Activated naive CD4-positive, alpha-beta T cell (primary cell): ENCODE measurements around the gene CSF2.

Experiments used
- DNase-seq, 4 experiments: peaks; one replicate each; lab custom pipeline; 2025; lab: John Stamatoyannopoulos, UW

The CSF2 gene

DNA sequence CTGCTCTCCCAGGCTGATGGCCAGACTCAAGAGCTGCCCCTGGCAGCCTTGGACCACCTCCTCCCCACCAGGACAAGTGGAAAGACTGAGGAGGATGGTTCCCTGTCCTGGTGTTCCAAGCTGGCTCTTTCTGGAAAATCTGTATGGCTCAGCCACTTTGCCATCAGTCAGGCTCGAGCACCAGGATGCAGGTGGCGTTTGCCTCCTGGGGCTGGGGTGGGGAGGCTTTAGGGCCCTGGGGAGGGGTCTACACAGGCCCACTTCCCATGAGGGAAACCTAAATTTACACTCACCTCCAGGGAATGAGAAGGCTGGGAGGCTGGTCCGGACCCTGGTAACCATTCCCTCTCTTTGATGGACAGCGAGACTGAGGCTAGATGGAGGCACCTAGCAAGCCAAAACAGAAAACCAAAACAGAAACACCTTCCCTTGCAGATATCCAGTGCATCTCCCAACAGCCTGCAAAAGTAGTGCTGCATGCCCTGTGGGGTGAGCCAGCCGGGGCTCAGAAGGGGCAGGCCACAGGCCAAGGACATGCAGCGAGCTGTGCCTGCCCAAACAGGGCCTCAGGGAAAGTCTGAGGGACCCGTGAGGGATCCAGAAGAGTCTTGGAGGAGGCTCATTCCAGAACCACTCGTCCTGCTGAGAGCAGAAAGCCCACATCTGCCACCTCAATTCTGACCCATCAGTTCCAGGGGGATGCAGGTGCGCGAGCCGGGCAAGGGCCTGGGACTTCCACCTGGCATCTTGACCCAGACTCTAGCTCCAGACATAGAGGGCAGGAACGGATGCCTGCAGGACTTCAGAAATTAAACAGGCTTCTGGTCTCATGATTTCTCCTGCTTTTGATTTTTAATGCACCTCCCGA is 5.4 kb upstream of the CSF2 start:
- DNase-seq = no peak

DNA sequence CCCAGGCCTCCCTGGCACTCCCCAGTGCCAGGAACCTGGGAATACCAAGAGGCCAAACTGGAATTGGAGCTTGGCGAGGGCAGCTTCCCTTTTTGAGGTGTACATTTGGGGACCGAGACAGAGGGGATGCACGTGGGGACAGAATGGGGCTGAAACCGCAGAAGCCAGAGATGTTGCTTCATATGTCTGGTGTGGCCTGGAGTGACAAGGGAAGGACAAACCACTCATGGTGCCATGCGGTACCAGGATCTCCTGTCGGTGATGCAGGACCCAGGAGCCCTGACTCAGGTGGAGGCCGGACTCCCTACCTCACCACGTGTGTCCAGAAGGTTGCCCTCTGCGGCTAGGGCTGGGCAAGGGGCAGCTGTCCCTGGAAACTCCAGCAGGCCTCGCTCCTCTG is 4.0 kb upstream of the CSF2 start:
- no peak for DNase-seq

GRCh38 chr5:132069994-132070393 is 3.6 kb upstream of the CSF2 start:
- DNase-seq = no peak

DNA sequence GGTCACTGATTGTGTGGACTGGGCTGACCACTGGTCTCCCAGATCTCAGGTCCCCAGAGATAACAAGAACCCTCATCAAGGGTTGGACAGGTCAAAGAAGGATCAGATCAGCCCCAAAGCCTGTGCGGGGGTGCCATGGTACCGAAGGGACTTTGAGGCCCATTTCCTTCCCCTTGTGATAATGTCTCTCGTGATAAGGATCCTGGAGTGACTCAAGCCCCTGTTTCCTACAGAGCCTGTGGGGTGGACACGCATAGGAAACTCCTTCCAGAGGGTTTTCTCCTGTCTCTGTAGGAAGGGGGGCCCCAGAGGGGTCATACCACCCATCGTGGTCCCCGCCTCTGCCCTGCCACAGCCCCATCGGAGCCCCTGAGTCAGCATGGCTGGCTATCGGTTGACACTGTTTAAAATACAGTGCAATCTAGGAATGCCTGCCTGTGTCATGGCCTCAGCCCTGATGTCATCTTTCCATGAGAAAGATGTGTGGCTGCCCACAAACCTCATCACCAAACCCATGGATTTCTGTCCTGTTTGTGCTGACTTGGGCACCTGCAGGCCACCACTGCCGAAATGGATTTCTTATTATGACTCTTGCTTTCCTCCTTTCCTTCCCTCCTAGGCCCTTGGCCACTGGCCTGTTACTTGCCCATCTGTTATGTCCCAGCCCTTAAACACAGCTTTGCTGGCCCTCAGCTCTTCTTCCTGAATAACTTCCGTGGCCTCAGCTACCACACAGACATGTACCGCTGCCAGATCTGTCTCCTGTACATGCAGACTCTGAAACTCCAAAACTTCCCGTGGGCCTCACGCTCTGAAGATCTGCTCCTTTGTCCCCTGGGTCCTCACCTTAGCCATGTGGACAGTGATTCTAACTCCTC is 2.9 kb upstream of the CSF2 start:
- DNase-seq = no peak

DNA sequence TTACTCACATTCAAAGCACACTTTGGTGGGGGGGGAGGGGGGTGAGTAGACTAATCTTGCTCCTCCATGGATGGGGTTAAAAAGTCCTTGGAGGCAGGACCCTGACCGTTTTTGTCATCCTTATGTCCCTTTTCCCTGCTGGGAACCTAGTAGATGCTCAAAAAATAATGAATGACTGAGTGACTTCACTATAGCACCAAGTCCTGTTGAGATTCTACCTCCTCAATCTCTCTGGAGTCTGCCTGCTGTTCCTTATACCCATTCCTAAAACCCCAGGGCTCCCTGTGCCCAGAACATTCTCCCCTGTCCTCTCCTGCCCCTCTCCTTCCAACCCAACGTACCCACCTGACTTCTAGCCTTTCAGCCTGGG is 2.3 kb upstream of the CSF2 start:
- no peak for DNase-seq

DNA sequence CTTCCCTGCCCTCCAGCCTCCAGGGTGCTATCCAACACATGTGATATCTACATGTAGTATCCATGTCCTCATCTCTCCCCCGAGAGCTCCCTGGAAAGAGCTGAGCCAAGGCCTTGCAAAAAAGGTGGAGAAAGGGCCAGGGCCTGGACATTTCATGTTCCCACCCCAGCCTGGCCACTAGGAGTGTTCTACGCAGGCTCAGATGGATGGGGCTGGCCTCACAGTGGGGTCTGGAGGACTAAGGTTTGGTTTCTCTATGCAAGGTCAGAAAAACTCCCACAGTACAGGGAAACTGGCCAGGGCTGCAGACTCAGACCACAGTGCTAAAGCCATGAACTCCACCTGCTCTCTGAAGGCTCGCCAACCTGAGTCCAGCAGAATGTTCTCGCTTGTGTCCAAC is 1.5 kb upstream of the CSF2 start:
- no peak for DNase-seq

GRCh38 chr5:132072528-132072927 is 1.1 kb upstream of the CSF2 start:
- no peak for DNase-seq

- DNase-seq = no peak
Measured at GRCh38 chr5:132074091-132074771, 642 bp downstream of the CSF2 start.

DNA sequence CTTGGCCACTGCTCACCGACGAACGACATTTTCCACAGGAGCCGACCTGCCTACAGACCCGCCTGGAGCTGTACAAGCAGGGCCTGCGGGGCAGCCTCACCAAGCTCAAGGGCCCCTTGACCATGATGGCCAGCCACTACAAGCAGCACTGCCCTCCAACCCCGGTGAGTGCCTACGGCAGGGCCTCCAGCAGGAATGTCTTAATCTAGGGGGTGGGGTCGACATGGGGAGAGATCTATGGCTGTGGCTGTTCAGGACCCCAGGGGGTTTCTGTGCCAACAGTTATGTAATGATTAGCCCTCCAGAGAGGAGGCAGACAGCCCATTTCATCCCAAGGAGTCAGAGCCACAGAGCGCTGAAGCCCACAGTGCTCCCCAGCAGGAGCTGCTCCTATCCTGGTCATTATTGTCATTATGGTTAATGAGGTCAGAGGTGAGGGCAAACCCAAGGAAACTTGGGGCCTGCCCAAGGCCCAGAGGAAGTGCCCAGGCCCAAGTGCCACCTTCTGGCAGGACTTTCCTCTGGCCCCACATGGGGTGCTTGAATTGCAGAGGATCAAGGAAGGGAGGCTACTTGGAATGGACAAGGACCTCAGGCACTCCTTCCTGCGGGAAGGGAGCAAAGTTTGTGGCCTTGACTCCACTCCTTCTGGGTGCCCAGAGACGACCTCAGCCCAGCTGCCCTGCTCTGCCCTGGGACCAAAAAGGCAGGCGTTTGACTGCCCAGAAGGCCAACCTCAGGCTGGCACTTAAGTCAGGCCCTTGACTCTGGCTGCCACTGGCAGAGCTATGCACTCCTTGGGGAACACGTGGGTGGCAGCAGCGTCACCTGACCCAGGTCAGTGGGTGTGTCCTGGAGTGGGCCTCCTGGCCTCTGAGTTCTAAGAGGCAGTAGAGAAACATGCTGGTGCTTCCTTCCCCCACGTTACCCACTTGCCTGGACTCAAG is 1.5 kb downstream of the CSF2 start:
- DNase-seq = no peak

DNA sequence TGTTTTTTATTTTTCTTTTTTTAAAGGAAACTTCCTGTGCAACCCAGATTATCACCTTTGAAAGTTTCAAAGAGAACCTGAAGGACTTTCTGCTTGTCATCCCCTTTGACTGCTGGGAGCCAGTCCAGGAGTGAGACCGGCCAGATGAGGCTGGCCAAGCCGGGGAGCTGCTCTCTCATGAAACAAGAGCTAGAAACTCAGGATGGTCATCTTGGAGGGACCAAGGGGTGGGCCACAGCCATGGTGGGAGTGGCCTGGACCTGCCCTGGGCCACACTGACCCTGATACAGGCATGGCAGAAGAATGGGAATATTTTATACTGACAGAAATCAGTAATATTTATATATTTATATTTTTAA is 2.1 kb downstream of the CSF2 start:
- no peak for DNase-seq

- no peak for DNase-seq
Measured at GRCh38 chr5:132076202-132076830, 2.7 kb downstream of the CSF2 start.

GRCh38 chr5:132076983-132077382 is 3.4 kb downstream of the CSF2 start:
- DNase-seq = no peak

- no peak for DNase-seq
Measured at GRCh38 chr5:132079081-132079480, 5.5 kb downstream of the CSF2 start.

GRCh38 chr5:132079619-132080018 is 6.0 kb downstream of the CSF2 start:
- DNase-seq = no peak

- DNase-seq = no peak
Measured at GRCh38 chr5:132080595-132080994, 7.0 kb downstream of the CSF2 start.

DNA sequence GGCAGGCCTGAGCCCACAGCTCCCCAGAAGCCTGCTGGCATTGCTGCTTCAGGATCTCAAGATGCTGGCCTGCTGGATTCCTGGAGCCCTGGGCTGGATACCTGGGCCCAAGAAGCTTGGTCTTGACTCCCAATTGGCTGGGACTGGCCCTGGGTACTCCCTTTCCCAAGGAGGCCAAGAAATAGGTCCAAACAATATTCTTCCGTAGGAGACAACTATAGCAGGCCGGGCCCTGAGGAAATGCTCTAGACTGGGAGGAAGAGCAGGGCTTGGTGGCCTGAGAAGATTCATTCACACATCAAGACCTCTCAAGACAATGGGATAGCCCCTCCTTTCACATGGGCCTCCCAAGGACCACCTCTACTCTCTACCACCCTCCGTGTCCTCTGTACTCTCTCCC is 7.9 kb downstream of the CSF2 start:
- DNase-seq = no peak

GRCh38 chr5:132082329-132083023 is 8.9 kb downstream of the CSF2 start:
- DNase-seq = no peak

- no peak for DNase-seq
Measured at GRCh38 chr5:132083071-132083678, 9.6 kb downstream of the CSF2 start.

DNA sequence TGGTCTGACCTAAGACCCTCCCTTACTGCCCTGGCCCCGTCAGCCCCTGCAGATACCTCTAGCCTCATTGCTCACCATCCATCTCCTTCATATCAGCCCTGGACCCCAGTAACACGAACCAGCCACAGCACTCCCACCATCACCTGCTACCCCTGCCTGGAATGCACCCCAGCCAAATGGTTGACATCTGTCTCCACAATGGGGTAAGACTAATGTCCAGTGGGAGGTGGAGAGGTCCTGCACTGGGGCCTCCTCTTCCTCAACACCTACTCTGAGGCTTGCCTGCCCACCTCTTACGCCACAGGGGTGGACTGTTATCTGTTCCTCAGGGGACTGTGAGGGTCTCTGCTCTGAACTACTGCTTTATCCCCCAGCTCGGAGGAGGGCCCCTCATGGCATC is 12.1 kb downstream of the CSF2 start:
- DNase-seq = no peak

DNA sequence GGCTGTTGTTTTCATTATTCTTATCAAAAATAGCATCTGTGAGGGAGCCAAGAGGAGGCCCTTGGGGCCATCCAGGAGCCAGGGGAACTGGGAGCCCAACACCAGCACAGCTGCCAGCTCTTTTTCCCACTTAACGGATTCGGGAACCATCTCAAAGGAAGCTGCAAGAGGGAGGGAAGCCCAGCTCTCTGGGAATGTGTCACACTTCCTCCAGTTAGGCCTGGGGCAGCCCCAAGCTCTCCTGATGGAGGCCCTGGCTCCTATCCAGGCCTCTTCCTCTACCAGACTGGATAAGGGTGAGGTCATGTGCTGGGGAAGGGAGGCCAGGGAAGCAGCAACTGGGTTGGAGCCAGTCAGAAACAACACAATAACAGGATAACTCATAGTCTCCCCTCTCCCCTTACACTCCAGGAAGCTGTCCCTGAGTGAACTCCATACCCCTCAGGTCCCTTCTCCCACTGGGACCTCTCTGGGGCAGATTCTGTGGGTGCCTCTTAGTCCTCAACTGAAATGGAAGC is 12.7 kb downstream of the CSF2 start:
- no peak for DNase-seq
